Measurements from ENCODE around the gene MON1A. TPM values are rescaled to one million over a fixed set of nuclear protein-coding genes. Genes with fewer than 3 reads are reported as not detected.

The MON1A gene
- total RNA-seq, 1 donor = 13.0 TPM

DNA sequence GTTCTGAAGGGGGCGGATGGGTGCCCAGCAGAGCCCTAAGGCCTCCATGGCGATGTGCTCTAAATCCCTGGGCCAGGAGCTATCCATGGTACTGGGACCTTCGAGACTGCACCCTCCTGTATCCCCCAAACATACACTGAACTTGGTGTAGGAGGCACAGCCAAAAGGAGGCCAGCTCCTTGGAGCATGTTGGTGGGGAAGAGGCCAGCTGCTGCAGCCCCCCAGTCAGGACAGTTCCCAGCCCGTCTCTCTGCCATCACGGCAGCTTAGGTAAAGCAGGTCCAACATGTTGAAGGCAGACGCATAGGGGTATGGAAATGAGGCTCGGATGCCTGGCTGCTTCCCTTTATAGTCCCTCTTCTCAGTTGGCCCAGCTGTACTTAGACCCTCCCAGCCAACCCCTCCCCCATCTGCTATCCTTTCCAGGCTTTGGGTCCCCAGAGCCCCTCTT, 61.7 kb downstream of the MON1A start:
- Histone ChIP-seq H3K4me2 (ENCODE audit: insufficient read depth, low read length) (no peak overlapping the region), H3K27me3 (ENCODE audit: insufficient read depth, low read length) (peaks cover 58% of the 10 kb centered on the region), H3K4me1 (ENCODE audit: insufficient read depth, low read length) (no peaks in the 10 kb centered on the region), H2AFZ (ENCODE audit: low read length) (no peak overlapping the region), H3K27ac (ENCODE audit: low read depth, low read length) (no peak overlapping the region), H3K36me3 (ENCODE audit: insufficient read depth, low read length) (no peaks in the 10 kb centered on the region), H4K20me1 (ENCODE audit: insufficient read depth, low read length) (no peaks in the 10 kb centered on the region), H3K79me2 (ENCODE audit: insufficient read depth, low read length) (no peaks in the 10 kb centered on the region), H3K4me3 (ENCODE audit: insufficient read depth, low read length) (no peak overlapping the region), H3K9me3 (ENCODE audit: low read depth, low read length) (no peaks in the 10 kb centered on the region)
- TF ChIP-seq, protein P1, sequence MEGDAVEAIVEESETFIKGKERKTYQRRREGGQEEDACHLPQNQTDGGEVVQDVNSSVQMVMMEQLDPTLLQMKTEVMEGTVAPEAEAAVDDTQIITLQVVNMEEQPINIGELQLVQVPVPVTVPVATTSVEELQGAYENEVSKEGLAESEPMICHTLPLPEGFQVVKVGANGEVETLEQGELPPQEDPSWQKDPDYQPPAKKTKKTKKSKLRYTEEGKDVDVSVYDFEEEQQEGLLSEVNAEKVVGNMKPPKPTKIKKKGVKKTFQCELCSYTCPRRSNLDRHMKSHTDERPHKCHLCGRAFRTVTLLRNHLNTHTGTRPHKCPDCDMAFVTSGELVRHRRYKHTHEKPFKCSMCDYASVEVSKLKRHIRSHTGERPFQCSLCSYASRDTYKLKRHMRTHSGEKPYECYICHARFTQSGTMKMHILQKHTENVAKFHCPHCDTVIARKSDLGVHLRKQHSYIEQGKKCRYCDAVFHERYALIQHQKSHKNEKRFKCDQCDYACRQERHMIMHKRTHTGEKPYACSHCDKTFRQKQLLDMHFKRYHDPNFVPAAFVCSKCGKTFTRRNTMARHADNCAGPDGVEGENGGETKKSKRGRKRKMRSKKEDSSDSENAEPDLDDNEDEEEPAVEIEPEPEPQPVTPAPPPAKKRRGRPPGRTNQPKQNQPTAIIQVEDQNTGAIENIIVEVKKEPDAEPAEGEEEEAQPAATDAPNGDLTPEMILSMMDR (IDR thresholded peaks at IDR 0.05; ENCODE audit: extremely low read depth, low read depth, low read length) = no peak
- peak; percentile 89 for DNase-seq (ENCODE audit: insufficient read length, low spot score, missing footprints)

DNA sequence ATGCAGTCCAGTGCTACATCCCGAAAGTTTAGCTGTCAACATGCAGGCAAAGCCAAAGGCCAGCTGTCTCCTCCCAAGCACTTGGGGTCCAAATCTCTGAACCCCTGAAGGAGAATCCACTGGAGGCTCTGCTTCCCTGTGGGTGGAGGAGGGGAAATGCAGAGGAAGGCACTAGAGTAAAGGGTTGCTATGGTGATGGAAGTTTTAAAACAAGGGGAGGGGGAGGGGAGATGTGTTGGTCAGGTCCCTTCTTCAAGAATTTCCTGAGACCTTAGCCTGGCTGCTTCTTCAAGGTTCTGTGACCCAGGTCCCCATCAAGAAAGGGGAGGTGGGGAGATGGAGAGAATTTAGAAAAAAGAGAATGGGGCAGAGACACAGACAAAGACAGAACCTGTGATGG, 62.2 kb downstream of the MON1A start:
- Histone ChIP-seq H3K36me3 (ENCODE audit: insufficient read depth, low read length) (no peaks in the 10 kb centered on the region), H3K4me1 (ENCODE audit: insufficient read depth, low read length) (no peaks in the 10 kb centered on the region), H4K20me1 (ENCODE audit: insufficient read depth, low read length) (no peaks in the 10 kb centered on the region), H3K27ac (ENCODE audit: low read depth, low read length) (no peak overlapping the region), H3K4me3 (ENCODE audit: insufficient read depth, low read length) (no peak overlapping the region), H3K79me2 (ENCODE audit: insufficient read depth, low read length) (no peaks in the 10 kb centered on the region), H2AFZ (ENCODE audit: low read length) (no peak overlapping the region), H3K27me3 (ENCODE audit: insufficient read depth, low read length) (peaks cover 60% of the 10 kb centered on the region), H3K9me3 (ENCODE audit: low read depth, low read length) (no peaks in the 10 kb centered on the region), H3K4me2 (ENCODE audit: insufficient read depth, low read length) (no peak overlapping the region)
- TF ChIP-seq, protein P1 (IDR thresholded peaks at IDR 0.05; ENCODE audit: extremely low read depth, low read depth, low read length) = no peak
- peak; percentile 17 for DNase-seq (ENCODE audit: insufficient read length, low spot score, missing footprints)

DNA sequence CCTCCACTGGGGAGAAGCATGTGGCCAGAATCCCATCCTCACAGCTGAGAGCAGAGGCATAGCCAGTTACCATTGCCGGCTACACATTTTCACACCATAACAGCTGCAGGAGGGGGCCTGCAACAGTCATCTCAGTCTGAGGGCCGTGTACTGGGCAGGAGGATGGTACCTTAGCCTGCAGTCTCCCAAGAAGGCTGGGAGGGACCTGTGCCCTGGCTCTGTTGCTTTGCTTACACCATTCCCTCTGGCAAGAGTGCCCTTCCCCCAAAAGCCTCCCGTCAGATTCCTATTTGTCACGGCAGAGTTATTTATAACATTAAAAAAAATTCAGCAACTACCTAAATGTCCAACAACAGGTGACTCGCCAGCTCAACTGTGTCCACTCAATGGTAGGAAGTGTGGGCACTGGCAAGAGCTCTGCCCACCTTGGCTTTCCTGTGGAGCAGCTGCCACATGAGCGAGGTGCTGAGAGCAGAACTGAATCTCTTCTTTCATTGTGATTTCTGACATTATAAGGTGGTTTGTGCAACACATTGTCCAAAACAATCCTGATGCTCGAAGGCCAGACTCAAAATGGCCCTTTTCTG, 64.3 kb downstream of the MON1A start:
- Histone ChIP-seq H3K79me2 (ENCODE audit: insufficient read depth, low read length) (no peaks in the 10 kb centered on the region), H2AFZ (ENCODE audit: low read length) (no peak overlapping the region), H3K9me3 (ENCODE audit: low read depth, low read length) (no peaks in the 10 kb centered on the region), H3K27me3 (ENCODE audit: insufficient read depth, low read length) (peaks cover 44% of the 10 kb centered on the region), H3K4me3 (ENCODE audit: insufficient read depth, low read length) (no peak overlapping the region), H3K4me1 (ENCODE audit: insufficient read depth, low read length) (no peaks in the 10 kb centered on the region), H4K20me1 (ENCODE audit: insufficient read depth, low read length) (no peaks in the 10 kb centered on the region), H3K36me3 (ENCODE audit: insufficient read depth, low read length) (no peaks in the 10 kb centered on the region), H3K27ac (ENCODE audit: low read depth, low read length) (no peak overlapping the region), H3K4me2 (ENCODE audit: insufficient read depth, low read length) (no peak overlapping the region)
- TF ChIP-seq, protein P1 (IDR thresholded peaks at IDR 0.05; ENCODE audit: extremely low read depth, low read depth, low read length) = no peak
- DNase-seq (ENCODE audit: insufficient read length, low spot score, missing footprints) = peak; percentile 66

DNA sequence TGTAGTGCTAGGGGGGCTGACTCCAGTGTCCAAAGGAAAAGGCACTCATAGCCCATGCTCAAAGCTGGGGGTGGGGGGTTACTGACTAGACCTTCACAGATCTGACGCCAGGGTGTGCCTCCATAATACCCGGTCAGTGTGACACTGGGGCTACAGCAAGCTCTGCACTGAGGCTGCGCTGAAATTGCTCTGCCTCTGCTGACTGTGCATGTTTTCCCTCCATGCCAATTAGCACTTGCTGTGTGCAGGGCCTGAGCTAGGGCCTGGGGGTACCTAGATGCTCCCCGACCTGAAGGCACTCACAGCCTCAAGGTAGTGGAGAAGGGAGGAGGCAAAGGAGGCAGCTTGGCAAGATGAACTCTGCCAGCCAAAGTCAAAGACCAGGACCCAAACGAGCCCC, 65.1 kb downstream of the MON1A start:
- Histone ChIP-seq H3K36me3 (ENCODE audit: insufficient read depth, low read length) (no peaks in the 10 kb centered on the region), H3K4me2 (ENCODE audit: insufficient read depth, low read length) (no peak overlapping the region), H3K4me1 (ENCODE audit: insufficient read depth, low read length) (no peaks in the 10 kb centered on the region), H2AFZ (ENCODE audit: low read length) (no peak overlapping the region), H3K4me3 (ENCODE audit: insufficient read depth, low read length) (no peak overlapping the region), H4K20me1 (ENCODE audit: insufficient read depth, low read length) (no peaks in the 10 kb centered on the region), H3K27me3 (ENCODE audit: insufficient read depth, low read length) (peaks cover 39% of the 10 kb centered on the region), H3K9me3 (ENCODE audit: low read depth, low read length) (no peaks in the 10 kb centered on the region), H3K79me2 (ENCODE audit: insufficient read depth, low read length) (no peaks in the 10 kb centered on the region), H3K27ac (ENCODE audit: low read depth, low read length) (no peak overlapping the region)
- TF ChIP-seq, protein P1 (IDR thresholded peaks at IDR 0.05; ENCODE audit: extremely low read depth, low read depth, low read length) = no peak
- DNase-seq (ENCODE audit: insufficient read length, low spot score, missing footprints) = peak; percentile 76
